Stimulated activated CD4-positive, alpha-beta T cell treated with anti-CD3 and anti-CD28 coated beads, Interleukin-1b, Interleukin-23, amount 100 ng/mL, for 4 hours (primary cell): ENCODE data around the gene GAGE13.
"Not testable (repeated sequence)": the region's sequence is repeated elsewhere in the genome, so short reads cannot be mapped to it uniquely, and the experiment has no call there.

Source experiments
- DNase-seq, 2 donors: peaks; one replicate each; pipeline ENCODE4 v3.0.0-alpha.2; 2020; ENCODE audit warnings: low read depth in 2 of 2

Gene GAGE13

DNA sequence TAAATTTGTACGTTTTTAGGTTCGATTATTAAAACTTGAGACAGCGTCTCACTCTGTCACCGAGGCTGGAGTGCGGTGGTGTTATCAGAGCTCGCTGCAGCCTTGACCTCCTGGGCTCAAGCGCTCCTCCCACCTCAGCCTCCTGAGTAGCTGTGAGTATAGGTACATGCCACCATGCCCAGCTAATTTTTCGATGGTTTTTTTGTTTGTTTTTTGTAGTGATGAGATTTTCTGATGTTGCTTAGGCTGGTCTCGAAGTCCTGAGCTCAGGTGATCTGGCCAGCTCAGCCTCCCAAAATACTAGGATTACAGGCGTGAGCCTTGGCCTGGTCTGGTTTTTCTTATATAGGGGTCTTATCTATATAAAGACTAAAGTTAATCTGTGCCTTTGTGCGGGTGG, 961 bp upstream of the GAGE13 start:
- not testable (repeated sequence) for DNase-seq

DNA sequence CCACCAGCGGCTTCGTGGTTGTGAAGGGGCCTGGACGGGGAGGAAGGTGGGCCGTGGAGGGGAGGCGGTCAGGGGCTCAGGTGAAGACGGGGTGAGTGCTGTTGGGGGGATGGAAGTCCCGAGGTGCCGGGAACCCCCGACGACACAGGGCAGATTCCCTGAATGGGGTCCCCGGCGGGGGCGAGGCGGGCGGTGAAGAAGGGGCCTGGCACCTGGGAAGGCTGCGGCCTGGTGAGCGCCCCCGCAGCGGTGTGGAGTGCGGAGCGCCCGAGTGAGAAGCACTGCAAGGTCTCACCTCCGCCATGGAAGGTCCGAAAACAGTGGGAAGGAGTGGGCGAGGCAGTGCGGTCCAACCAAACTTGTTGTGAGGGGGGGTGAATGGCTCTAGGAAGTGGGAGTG, 459 bp downstream of the GAGE13 start:
- DNase-seq, result not testable (repeated sequence)

DNA sequence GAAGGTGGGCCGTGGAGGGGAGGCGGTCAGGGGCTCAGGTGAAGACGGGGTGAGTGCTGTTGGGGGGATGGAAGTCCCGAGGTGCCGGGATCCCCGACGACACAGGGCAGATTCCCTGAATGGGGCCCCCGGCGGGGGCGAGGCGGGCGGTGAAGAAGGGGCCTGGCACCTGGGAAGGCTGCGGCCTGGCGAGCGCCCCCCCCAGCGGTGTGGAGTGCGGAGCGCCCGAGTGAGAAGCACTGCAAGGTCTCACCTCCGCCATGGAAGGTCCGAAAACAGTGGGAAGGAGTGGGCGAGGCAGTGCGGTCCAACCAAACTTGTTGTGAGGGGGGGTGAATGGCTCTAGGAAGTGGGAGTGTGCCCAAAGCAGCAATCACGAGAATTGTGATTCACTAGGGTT, 10.1 kb downstream of the GAGE13 start:
- not testable (repeated sequence) for DNase-seq

DNA sequence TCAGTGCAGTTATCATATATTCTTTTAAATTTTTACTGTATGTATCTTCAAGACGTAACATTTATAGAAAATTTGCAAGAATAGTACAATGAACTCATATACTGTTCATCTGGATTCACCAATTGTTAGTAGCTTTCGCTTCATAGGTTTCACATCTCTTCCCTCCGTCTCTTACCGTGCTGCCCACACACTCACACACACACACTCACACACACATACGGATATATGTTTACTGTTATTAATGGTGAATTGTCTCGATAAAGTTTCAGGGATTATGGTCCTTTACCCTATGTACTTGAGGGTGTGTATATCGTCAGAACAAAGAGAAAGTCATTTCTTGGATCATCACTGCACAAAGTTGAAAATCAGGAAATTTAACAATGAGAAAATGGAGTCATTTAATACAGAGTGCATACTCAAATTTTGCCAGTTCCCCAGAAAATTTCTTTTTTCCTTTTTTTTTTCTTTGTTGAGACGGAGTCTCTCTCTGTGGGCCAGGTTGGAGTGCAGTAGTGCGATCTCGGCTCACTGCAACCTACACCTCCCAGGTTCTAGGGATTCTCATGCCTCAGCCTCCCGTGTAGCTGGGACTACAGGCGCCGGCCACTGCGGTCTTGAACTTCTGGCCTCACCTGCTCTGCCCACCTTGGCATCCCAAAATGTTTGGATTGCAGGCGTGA, 13.3 kb downstream of the GAGE13 start:
- not testable (repeated sequence) for DNase-seq

DNA sequence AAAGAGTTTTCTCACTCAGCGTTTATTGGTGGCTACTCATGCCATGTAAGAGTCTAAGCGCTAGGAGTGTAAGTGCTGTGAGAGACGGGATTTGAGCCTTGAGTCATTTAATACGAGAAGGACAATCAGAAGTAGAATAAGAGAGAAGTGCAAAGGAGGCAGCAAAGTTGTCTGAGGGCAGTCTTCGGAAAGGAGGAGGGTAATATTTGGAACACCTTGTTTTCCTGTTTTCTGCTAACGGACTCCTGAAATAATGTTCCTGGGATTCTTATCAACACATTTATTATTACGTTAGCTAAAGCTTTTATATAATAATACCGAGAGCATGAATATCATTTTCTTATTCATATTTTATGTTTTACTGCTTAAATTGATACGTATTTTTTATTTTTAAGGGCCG, 14.0 kb downstream of the GAGE13 start:
- DNase-seq, result not testable (repeated sequence)

DNA sequence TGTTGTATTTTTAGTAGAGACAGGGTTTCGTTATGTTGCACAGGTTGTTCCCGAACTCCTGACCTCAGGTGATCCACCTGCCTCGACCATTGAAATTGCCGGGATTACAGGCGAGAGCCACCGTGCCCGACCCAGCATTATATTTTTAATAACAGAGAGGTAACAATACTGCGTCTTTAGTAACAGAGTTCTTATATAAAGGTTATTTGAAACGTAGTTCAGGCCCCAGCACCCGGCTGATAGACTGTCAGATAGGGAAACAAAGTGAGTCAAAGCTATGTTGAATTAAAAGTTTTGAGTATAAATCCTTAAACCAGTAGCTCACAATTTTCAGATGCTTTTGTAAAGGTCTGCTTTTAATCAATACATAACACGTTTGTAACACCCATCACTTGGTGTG, 14.8 kb downstream of the GAGE13 start:
- DNase-seq, result not testable (repeated sequence)
